Activated CD4-positive, alpha-beta T cell treated with anti-CD3 and anti-CD28 coated beads, Interleukin-2, Interleukin-6, amounts not matched to agents 100 ng/mL and 50 ng/mL, durations not matched to agents 16 hours and 8 hours (primary cell): Measurements from ENCODE around the gene LEKR1.

Experiments used
- DNase-seq: peaks from one replicate; pipeline ENCODE4 v3.0.0-alpha.2; 2020

The LEKR1 gene

GRCh38 chr3:157086060-157086750 is 260.1 kb downstream of the LEKR1 start:
- DNase-seq = peak; percentile 62

DNA sequence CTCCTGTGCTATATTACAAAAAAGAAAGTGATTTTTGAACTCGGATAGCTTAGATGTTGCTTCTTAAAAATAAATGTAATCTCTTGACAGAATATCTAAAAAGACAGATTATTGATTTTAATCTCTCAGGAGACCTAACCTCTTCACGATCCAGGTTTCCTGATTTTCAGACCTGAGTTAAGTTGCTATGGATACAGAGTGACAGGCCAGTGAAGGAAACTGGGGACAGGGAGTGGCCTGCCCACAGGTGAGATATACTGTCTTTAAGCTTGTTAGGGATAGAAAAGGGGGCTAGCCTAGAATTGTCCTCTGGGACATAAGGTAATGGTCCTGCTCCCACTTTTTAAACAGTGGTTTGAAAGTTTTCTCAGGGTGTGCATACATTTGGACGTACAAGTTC is 260.6 kb downstream of the LEKR1 start:
- no peak for DNase-seq

DNA sequence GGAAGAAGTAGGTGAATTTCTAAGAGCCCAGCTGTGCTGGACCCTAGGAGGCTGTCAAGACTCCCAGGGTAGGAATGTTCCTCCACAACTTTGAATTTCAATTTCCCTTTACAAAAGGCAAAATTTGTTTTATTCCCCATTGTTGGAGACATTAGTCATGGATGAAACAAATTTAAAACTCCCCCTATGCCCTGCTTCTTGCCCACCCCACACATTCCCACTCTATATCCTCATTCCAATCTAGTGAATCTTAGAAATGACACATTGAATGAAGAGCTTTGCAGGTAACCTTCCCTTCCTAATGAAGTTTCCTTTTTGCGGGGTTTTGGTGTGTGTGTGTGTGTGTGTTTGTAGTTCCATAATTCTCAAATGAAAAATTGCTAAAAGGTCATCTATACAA is 261.2 kb downstream of the LEKR1 start:
- no peak for DNase-seq

GRCh38 chr3:157087780-157088600 is 261.8 kb downstream of the LEKR1 start:
- DNase-seq = no peak

GRCh38 chr3:157088601-157089454 is 262.7 kb downstream of the LEKR1 start:
- peak; percentile 97 for DNase-seq

- DNase-seq = no peak
These were observed 263.5 kb downstream of the LEKR1 start for GRCh38 chr3:157089455-157090221.

DNA sequence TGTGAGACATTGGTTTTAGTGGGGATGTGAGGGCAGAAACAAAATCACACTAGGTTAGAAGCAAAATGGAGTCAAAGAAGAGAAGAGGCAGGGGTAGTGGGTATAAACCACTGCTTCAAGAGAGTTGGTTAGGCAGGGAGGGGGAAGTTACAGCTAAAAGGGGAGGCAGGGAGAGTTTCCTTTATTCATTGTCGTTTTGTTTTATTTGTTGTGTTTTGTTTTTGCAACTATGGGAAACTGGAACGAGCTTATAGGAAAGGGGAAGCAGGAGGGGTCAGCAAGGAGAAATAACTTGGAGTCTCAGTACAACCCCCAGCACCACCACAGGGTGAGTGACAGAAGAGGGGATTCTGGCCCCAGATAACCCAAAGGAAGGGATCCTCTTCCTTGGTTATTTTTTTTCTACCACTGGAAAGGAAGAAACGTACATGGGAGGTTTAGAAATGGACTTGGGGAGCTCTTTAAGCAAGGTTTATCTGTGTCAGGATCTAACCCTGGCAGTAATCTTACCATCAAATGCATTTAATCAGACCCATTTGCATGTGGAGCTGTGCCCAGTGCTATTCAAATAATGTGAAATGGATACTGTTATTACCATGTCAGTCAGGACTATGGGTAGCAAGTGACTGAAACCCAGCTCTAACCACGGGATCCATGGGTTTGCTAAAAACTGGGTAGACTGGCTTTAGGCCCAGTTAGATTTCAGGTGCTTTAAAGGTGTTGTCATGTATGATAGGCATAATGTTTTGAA is 265.1 kb downstream of the LEKR1 start:
- DNase-seq = no peak

DNA sequence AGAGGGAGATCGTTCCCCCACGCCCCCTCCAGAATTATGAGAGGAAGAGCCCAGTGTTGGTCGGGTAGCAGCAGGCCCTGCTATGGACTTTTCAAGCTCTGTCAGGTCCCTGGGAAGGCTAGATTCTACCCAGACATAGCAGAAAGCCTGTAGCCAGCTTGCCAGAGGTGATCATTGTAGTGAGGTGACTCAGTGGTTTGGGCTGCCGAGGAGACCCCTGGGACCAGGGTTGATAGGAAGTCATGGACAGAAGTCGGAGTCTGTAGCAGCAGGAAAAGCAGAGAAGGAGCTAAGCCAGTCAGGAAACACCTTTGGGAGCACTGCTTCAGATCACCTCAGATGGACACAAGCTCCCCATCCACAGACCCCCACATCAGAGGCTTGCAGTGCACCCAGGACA is 266.1 kb downstream of the LEKR1 start:
- DNase-seq = no peak

DNA sequence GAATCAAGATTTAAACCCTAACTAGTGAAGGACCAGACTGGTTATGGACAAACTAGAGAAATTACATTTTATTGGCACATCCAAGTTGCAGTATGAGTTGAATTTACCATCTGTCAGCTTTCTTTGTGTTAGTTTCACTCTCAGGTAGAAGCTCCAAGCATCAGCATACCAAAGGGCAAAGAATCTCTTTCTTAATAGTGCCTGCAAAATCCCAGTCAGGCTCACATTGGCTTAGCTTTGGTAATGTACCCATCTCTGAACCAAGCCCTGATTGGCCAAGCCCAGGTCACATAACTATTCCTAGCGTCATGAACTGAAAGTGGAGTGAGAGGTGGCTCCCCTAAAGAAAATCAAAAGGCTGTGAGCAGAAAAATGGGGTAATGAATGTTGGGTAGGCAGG is 266.9 kb downstream of the LEKR1 start:
- DNase-seq = peak; percentile 76

DNA sequence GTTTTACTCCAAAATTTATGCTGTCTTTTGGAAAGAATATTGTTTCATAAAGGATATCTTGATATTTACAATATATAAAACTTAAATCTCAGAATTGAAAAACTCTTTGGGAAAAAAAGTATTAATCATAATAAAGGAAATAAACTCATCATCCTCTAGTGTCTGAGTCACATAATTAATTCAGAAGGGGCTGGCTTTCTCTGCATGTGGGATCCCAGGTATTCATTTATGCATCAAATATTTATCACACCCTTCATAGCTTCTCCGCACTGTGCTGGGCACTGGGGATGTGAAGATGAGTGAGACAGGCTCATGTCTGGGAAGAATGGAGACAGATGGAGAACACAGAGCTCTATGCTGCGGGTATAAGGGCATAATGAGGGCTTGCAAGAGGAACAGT is 268.1 kb downstream of the LEKR1 start:
- no peak for DNase-seq

DNA sequence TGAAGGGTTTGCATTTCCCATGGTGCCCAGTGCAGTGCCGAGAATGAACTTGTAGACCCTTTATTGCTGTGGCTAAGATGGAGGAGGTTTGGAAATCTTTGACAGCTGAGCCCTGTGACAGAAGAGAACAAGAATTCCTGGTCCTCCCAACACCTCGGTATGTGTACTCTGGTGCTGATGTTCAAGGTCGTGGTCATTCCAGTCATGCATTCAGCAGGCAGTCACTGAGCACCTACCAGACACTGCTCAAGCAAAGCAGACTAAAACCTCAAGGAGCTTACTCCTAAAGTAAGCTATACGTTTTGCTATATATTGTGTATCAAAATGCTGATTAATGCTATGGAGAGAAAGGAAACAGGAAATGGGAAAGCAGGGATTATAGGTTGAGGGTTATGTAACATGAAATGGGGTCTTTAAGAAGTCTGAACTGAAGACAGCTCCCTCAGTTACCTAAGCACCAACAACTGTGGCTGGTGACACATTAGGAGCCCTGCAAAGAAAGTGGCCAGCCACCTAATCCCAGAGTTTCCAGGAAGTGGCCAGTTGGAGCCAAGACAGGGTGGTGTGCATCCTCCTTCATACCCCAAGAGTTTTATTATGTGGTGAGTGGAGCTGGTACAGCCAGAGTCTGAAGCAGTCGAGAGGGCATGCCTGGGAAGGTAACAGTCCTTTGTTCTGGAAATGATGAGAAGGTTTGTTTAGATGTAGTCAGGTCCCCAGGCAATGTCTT is 268.8 kb downstream of the LEKR1 start:
- DNase-seq = no peak
